ENCODE data around the gene DYSF.

Gene DYSF

DNA sequence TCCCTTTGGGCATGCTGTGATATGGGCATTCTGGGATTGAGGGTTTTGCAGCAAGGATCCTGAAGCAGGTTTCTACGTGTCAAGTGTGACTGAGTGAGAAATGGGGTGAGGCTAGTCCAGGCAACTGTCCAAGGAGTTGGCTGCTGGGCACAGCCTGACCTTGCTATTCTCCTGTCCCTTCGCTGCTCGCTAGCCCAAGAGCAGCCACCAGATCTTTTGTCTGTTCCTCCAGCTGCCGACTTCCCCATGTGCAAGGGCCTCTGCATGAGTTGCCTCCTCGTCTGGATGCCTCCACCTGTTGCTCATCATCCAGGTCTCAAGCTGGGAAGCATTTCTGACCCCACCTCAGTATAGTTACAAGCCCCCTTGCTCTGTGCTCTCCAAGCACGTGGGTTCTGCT, 71.1 kb downstream of the DYSF start:
- TF ChIP-seq, protein P1, sequence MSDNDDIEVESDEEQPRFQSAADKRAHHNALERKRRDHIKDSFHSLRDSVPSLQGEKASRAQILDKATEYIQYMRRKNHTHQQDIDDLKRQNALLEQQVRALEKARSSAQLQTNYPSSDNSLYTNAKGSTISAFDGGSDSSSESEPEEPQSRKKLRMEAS (IDR thresholded peaks at IDR 0.05), result no peak
- no peak for TF ChIP-seq TAF1 (IDR thresholded peaks at IDR 0.05; ENCODE audit: low read depth)
- no peak for TF ChIP-seq FOXM1 (IDR thresholded peaks at IDR 0.05; ENCODE audit: borderline replicate concordance, low read depth)
- TF ChIP-seq CREB1 (IDR thresholded peaks at IDR 0.05; ENCODE audit: low read depth), result no peak
- no peak for TF ChIP-seq TEAD4 (IDR thresholded peaks at IDR 0.05)
- no peak for TF ChIP-seq NFIC (IDR thresholded peaks at IDR 0.05)
- TF ChIP-seq EGR1 (IDR thresholded peaks at IDR 0.05), result no peak
- no peak for TF ChIP-seq RAD21 (IDR thresholded peaks at IDR 0.05; ENCODE audit: low read depth)
- TF ChIP-seq ZBTB7A (IDR thresholded peaks at IDR 0.05; ENCODE audit: low read depth), result no peak
- no peak for TF ChIP-seq CEBPB (IDR thresholded peaks at IDR 0.05)
- TF ChIP-seq, protein P2, sequence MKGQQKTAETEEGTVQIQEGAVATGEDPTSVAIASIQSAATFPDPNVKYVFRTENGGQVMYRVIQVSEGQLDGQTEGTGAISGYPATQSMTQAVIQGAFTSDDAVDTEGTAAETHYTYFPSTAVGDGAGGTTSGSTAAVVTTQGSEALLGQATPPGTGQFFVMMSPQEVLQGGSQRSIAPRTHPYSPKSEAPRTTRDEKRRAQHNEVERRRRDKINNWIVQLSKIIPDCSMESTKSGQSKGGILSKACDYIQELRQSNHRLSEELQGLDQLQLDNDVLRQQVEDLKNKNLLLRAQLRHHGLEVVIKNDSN (IDR thresholded peaks at IDR 0.05), result no peak
- TF ChIP-seq EP300 (IDR thresholded peaks at IDR 0.05; ENCODE audit: borderline replicate concordance), result no peak
- TF ChIP-seq, protein P3, sequence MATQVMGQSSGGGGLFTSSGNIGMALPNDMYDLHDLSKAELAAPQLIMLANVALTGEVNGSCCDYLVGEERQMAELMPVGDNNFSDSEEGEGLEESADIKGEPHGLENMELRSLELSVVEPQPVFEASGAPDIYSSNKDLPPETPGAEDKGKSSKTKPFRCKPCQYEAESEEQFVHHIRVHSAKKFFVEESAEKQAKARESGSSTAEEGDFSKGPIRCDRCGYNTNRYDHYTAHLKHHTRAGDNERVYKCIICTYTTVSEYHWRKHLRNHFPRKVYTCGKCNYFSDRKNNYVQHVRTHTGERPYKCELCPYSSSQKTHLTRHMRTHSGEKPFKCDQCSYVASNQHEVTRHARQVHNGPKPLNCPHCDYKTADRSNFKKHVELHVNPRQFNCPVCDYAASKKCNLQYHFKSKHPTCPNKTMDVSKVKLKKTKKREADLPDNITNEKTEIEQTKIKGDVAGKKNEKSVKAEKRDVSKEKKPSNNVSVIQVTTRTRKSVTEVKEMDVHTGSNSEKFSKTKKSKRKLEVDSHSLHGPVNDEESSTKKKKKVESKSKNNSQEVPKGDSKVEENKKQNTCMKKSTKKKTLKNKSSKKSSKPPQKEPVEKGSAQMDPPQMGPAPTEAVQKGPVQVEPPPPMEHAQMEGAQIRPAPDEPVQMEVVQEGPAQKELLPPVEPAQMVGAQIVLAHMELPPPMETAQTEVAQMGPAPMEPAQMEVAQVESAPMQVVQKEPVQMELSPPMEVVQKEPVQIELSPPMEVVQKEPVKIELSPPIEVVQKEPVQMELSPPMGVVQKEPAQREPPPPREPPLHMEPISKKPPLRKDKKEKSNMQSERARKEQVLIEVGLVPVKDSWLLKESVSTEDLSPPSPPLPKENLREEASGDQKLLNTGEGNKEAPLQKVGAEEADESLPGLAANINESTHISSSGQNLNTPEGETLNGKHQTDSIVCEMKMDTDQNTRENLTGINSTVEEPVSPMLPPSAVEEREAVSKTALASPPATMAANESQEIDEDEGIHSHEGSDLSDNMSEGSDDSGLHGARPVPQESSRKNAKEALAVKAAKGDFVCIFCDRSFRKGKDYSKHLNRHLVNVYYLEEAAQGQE (IDR thresholded peaks at IDR 0.05; ENCODE audit: low read depth), result no peak
- TF ChIP-seq TCF12 (IDR thresholded peaks at IDR 0.05; ENCODE audit: low read depth), result no peak
- no peak for TF ChIP-seq YY1 (IDR thresholded peaks at IDR 0.05; ENCODE audit: low read depth)

DNA sequence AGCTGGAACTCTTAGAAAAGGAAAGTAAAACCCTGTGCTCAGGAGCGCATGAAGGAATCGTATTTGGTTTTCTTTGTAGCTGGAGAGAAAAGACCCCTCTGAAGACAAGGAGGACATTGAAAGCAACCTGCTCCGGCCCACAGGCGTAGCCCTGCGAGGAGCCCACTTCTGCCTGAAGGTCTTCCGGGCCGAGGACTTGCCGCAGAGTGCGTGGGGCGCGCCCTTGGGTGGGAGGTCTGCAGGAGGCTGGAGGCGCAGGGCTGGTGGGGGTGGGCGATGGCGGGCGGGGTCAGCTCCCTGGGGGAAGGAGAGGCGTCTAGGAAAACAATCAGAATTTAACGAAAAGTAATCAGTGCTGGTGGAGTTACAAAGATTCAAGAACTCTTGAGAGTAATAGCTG, 72.8 kb downstream of the DYSF start:
- TF ChIP-seq YY1 (IDR thresholded peaks at IDR 0.05; ENCODE audit: low read depth) (no peak), CREB1 (IDR thresholded peaks at IDR 0.05; ENCODE audit: low read depth) (no peak), RAD21 (IDR thresholded peaks at IDR 0.05; ENCODE audit: low read depth) (no peak), EP300 (IDR thresholded peaks at IDR 0.05; ENCODE audit: borderline replicate concordance) (no peak), CEBPB (IDR thresholded peaks at IDR 0.05) (no peak)
- TF ChIP-seq, protein P3 (IDR thresholded peaks at IDR 0.05; ENCODE audit: low read depth), result no peak
- TF ChIP-seq, protein P1 (IDR thresholded peaks at IDR 0.05), result no peak

DNA sequence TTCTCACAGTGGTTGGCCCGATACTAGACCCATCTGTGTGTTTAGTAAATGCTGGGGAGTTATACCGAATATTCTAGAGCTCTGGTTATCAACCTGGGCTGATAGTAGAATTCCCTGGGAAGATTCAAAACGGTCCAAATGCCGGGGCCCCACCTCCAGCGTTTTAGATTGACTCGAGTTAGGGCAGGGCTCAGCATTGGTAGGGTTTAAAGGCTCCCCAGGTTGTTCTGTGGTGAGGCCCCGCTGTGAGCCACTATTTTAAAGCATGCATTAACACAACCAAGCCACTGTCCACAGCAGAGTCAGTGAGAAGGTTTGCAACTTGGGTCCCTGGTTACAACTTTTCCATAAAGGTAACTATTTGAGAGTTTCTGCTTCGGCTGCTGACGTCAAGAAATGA, 73.6 kb downstream of the DYSF start:
- TF ChIP-seq, protein P1 (IDR thresholded peaks at IDR 0.05), result no peak
- no peak for TF ChIP-seq EP300 (IDR thresholded peaks at IDR 0.05; ENCODE audit: borderline replicate concordance)

DNA sequence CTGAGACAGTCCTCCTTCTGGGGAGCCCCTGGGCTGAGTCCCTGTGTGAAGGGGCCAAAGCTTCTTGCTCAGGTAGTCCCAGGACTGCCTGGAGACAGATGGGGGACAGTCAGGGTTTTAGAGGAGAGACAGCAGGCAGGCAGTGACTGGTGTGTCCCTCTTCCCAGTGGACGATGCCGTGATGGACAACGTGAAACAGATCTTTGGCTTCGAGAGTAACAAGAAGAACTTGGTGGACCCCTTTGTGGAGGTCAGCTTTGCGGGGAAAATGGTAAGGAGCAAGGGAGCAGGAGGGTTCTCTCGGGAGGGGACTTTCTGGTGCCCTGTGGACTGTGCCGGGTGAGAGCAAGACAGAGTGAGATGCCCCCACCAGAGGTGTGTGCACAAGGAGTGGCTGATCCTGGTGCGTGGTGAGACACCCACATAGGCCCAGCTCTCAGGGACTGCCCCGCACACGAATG, 74.8 kb downstream of the DYSF start:
- TF ChIP-seq CREB1 (IDR thresholded peaks at IDR 0.05; ENCODE audit: low read depth), result no peak
- TF ChIP-seq TCF12 (IDR thresholded peaks at IDR 0.05; ENCODE audit: low read depth), result no peak
- no peak for TF ChIP-seq RAD21 (IDR thresholded peaks at IDR 0.05; ENCODE audit: low read depth)
- no peak for TF ChIP-seq YY1 (IDR thresholded peaks at IDR 0.05; ENCODE audit: low read depth)
- TF ChIP-seq ZBTB7A (IDR thresholded peaks at IDR 0.05; ENCODE audit: low read depth), result no peak
- TF ChIP-seq, protein P3 (IDR thresholded peaks at IDR 0.05; ENCODE audit: low read depth), result no peak
- TF ChIP-seq, protein P2 (IDR thresholded peaks at IDR 0.05), result no peak
- TF ChIP-seq CEBPB (IDR thresholded peaks at IDR 0.05), result no peak

DNA sequence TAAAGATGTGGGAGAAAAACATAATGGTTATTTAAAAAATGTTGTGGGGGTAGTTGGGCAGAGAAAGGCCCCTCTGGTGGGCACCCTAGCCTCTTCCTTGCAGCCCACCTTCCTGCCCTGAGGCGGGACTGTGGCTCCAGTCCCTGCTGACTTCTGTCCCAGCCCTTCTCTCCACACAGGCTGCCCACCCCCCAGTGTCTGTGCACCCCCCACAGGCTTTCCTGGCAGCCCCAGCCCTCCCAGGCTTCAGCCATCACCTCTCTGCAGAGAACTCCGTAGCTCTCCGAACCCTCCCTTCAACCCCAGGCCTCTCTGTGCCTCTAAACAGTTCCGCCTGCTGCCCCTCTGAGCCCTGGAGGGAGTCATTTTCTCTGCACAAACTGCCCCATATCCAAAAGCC, 75.4 kb downstream of the DYSF start:
- TF ChIP-seq CREB1 (IDR thresholded peaks at IDR 0.05; ENCODE audit: low read depth) (no peak), YY1 (IDR thresholded peaks at IDR 0.05; ENCODE audit: low read depth) (no peak), EGR1 (IDR thresholded peaks at IDR 0.05) (no peak), CEBPB (IDR thresholded peaks at IDR 0.05) (no peak), NFIC (IDR thresholded peaks at IDR 0.05) (no peak), ZBTB7A (IDR thresholded peaks at IDR 0.05; ENCODE audit: low read depth) (no peak), EP300 (IDR thresholded peaks at IDR 0.05; ENCODE audit: borderline replicate concordance) (no peak), TAF1 (IDR thresholded peaks at IDR 0.05; ENCODE audit: low read depth) (no peak), FOXM1 (IDR thresholded peaks at IDR 0.05; ENCODE audit: borderline replicate concordance, low read depth) (no peak)
- TF ChIP-seq, protein P2 (IDR thresholded peaks at IDR 0.05), result no peak
